Measurements from ENCODE around the gene TGFB1.
"Not testable (repeated sequence)": the region's sequence is repeated elsewhere in the genome, so short reads cannot be mapped to it uniquely, and the experiment has no call there.

TGFB1 gene

DNA sequence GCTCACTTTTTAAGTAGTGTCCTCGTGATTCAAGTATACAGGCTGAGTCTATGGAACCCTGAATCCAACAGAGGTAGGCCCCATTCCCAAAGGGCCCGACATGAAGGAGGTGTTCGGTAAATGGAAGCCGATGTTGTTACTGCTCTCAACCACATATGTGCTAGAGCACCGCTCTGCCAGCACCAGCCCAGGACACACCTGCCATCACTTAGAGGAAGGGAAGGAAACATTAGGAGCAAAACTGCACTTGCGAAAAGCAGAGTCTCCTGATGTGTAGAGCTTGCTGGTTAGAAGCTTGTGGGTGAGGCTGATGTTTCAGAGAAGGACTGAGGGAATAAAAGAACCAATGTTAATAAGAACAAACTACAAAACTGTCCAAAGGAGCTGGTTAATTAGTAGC is 53.2 kb downstream of the TGFB1 start:
- no peak for DNase-seq (ENCODE audit: low read depth)

DNA sequence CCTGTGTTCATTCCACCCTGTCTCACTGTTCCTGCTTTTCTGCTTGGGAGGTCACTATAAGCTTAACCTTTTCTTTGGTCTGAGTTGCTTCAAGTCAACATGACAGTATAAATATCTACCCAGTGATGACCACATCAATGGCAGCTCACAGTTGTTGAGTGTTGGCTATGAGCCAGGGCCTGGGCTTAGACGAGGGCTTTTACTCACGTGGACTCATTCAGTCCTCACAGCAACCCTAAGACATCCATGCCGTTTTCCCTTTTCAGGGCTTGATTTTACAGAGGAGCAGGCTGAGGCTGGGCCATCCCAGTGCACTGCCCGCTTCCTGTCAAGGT is 54.0 kb downstream of the TGFB1 start:
- DNase-seq (ENCODE audit: low read depth), result no peak

DNA sequence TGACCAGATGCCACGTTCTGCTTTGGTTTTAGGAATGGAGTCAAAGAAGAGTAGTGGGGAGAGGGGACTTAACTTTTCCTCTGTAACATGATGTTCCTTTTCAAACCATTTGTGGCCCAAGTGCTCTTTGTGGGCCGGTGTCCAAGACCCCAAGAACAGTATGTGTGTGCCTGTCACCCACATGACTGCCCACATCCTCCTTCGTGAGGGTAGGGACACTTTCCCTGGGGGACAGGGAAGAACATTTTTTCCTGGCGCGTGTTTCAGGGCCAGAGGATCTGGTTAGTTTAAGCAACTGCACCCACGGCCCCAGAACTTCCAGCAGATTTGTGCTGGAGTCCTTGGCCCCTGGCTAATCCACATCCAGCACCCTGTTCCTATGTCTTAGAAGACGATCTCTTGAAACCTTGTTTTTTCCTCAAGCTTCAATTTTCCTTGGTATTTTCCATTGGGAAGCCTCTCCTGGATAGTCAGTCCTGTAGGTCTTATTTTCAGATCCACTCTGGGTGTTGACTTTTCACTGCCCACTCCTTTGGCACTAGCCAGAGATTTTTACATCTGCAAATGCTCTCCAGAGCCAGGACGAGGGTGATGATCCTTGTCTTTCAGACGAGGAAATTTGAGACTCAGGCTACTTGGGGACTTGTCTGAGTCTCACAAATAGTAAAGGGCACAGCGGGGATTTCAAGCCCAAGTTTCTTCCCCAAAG is 54.5 kb downstream of the TGFB1 start:
- DNase-seq (ENCODE audit: low read depth), result no peak

DNA sequence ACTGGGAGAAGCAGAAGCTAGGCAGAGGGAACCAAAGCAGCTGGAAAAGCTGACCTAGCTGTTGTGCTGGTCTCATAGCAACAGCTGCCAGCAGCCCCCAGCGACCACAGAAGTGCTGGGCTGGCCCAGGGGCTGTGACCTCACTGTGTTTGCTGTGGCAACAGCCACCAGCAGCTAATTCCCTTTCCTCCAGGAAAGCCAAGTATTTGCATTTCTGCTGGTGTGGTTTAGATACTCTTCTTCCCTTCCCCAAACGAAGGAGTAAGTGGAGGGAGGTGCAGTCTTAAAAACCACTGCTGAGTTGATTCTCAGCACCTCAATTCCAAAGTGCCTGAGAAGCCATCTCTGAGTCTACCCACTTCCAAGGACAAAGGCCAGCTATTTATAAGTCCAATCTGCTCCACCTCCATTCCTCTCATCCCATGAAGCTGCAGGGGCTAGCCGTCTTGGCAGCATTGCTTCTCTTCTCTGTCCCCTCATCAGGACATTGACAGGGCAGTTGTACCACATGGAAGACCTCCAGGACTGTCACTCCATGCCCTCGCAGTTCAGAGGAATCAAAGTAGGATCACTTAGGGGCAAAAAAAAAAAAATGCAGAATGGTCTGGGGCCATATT is 55.3 kb downstream of the TGFB1 start:
- DNase-seq (ENCODE audit: low read depth), result no peak

DNA sequence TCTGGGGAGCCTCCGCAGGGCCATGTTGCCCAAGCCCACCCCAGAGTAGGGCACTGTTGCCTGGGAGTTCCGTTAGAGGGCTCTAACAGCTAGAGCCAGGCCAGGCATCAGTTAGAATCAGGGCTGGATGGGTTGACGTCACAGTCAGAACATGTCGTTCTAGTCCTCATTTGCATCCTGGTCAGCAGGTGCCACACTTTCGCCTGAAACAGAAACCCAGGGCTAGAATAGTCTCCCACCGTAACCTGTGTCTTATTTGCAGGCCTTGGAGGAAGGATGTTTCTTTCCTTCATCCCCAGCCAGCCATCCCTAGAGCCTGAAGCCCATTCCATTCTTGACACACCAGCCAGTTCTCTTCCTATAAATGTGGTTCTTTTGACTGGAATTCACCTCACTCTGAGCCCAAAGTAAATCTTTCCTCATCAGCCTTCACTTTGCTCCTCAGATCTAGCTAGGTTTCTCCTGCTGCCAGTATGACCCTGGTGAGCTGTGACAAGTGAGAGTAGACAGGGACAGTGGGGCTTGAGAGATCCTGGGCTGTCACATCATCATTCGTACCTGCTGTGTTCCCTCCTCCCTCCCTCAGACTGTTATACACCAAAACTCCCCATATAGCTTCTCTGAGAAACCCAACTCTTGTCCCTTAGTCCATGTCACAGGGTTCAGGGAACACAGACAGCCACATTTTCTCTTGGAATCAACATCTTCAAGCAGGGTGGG is 55.9 kb downstream of the TGFB1 start:
- DNase-seq (ENCODE audit: low read depth), result no peak

DNA sequence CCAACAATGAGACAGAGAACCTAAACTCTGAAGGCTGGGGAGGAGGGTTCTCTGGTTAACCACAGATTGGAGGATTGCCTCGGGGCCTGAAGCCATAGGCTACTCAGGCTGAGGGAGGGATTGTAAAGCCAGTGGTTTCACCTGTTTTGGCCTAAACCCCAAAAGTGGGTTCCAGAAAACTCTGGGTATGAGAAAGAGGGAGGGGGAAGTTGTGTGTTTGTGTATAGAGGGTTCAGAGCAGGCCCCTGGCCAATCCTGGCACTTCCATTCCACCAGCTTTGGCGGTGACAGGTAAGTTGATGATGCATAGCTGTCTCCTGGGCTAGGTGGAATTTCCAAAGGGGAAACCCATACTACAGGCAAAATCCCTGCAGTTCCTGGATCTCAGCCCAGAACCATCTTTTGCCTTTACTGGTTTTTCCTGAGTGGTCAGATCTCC is 57.3 kb downstream of the TGFB1 start:
- DNase-seq (ENCODE audit: low read depth), result no peak

DNA sequence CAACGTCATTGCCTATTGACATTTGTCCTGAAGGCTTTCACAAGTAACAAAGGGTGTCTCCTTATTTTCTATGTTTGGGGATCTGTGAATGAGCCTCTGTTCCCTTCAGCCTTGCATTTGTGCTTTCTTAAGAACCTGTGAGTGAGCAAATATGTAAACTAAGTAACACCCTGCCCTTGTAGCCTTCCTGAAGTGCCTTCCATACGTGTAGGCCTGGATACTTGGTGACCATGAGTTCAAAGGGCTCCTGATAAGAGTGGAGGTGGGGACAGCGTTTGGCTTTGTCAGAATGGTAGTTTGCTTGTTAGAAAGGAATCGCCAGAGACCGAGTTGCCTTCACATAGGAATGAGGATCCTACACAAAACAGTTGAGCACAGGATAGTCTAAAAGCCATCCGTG is 58.2 kb downstream of the TGFB1 start:
- no peak for DNase-seq (ENCODE audit: low read depth)

DNA sequence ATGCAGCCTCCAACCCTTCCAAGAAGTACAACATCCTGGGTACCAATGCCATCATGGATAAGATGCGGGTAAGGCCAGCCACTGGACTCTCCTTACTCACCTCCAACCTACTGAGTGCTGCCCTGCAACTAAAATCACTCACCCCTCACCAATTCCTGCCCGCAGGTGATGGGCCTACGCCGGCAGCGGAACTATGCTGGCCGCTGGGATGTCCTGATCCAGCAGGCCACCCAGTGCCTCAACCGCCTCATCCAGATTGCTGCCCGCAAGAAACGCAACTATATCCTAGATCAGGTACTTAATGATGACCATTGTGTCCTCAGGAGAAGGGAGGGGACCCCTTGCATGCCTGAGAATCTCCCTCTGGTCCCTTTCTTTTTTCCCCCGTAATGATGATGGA is 59.3 kb downstream of the TGFB1 start:
- no peak for DNase-seq (ENCODE audit: low read depth)

DNA sequence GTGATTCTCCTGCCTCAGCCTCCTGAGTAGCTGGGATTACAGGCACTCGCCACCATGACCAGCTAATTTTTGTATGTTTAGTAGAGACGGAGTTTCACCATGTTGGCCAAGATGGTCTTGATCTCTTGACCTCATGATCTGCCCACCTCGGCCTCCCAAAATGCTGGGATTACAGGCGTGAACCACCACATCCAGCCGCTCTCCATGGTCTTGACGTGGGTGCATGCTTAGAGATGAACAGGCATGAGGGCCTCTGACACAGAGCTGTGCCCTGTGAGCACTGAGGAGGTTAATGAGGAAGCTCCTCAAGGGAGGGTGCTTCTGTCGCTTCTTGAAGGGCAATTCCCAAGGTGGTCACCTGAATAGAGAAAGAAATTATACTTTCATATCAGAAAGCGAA is 63.9 kb downstream of the TGFB1 start:
- not testable (repeated sequence) for DNase-seq (ENCODE audit: low read depth)

DNA sequence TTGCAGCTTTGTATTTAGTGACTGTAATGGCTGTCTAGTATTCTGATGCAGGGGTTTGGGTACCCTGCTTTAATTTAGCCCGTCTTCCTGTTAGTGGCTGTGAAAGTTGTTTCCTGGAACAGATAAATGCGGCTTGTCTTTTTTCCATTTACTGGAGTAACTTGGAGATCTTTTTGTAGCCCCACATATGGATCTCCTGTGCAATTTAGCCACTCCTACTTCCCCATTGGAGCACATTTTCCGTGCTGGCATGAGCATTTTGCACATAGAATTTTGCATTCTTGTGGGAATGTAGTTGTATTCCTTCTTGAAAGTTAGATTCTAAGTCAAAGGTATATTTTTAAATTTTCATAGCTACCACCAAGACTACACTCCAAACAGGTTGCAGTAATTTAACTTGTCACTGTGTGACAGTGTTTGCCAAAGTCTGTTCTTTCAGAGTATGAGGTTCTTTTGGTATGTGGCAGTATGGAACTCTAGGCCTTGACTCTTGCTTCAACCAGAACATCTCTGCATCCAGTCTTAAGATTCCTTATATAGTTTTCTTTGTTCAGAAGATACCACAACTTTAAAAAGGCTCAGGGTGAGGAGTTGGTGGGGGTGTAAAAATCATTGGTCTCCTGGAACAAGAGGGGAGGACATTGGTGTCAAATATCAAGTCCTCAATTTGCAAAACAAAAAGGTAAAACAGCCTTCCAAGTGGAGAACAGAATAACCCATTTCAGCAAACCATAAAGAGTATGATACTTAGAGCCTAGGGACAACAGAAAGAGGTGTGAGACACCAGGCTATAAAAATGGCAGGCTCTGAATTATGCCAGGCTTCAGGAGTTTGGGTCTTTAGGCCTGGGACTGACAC is 64.8 kb downstream of the TGFB1 start:
- DNase-seq (ENCODE audit: low read depth), result no peak

All from HS-27A (cell line).